ENCODE measurements around the gene MARCHF11. TPM values are rescaled to one million over a fixed set of nuclear protein-coding genes. Genes with fewer than 3 reads are reported as not detected.

Gene MARCHF11
- total and polyA plus RNA-seq, 2 of the 8 experiments (the other 6 are each of a cell fraction or from before 2014, with no cell fraction given) = 0.27 to 0.82 TPM

GRCh38 chr5:16034319-16035001, 145.1 kb downstream of the MARCHF11 start:
- Histone ChIP-seq H4K8ac (ENCODE audit: extremely low read depth, insufficient read depth, low read length) (no peak overlapping the region), H3K18ac (ENCODE audit: extremely low read depth, low read length) (no peak overlapping the region), H2BK12ac (ENCODE audit: low read depth, low read length) (no peak overlapping the region), H3K4ac (replicated peaks; ENCODE audit: insufficient read length, low read depth, low read length) (no peak overlapping the region), H3K79me1 (ENCODE audit: low read depth, low read length) (no peaks in the 10 kb centered on the region), H3K27me3 (replicated peaks in 1 of 4; ENCODE audit: control insufficient read depth in 3 of 4, extremely low read depth in 1 of 4, insufficient read depth in 3 of 4, low read length in 3 of 4) (no peaks in the 10 kb centered on the region), H2BK20ac (ENCODE audit: low read length) (no peak overlapping the region), H3K9me3 (ENCODE audit: insufficient read depth in 2 of 2, low read depth in 1 of 2, low read length in 1 of 2) (no peaks in the 10 kb centered on the region), H3K14ac (ENCODE audit: insufficient read length) (no peak overlapping the region), H3K4me2 (ENCODE audit: insufficient read depth in 1 of 2, low read depth in 2 of 2, low read length in 2 of 2) (no peak overlapping the region), H2BK120ac (replicated peaks; ENCODE audit: low read depth, low read length) (no peak overlapping the region), H3K4me3 (ENCODE audit: extremely low read depth in 1 of 4, insufficient read depth in 2 of 4, low read depth in 3 of 4, low read length in 4 of 4) (no peak overlapping the region), H3K23me2 (ENCODE audit: low read depth, low read length) (no peaks in the 10 kb centered on the region), H2BK5ac (ENCODE audit: low read depth, low read length) (no peak overlapping the region), H3K36me3 (ENCODE audit: control insufficient read depth in 2 of 4, insufficient read depth in 4 of 4, low read length in 3 of 4) (no peaks in the 10 kb centered on the region), H3K4me1 (replicated peaks in 1 of 4; ENCODE audit: control insufficient read depth in 3 of 4, insufficient read depth in 4 of 4, low read length in 3 of 4) (no peaks in the 10 kb centered on the region), H4K5ac (ENCODE audit: insufficient read length, low read depth, low read length) (no peak overlapping the region), H3K9ac (replicated peaks in 1 of 4; ENCODE audit: extremely low read depth in 1 of 4, low read depth in 3 of 4, low read length in 3 of 4) (no peak overlapping the region), H3K79me2 (ENCODE audit: control insufficient read depth in 1 of 2, insufficient read depth in 2 of 2, low read length in 2 of 2) (no peaks in the 10 kb centered on the region), H2AFZ (ENCODE audit: low read length) (no peak overlapping the region), H4K91ac (replicated peaks; ENCODE audit: insufficient read length, low read length) (no peak overlapping the region), H2AK5ac (ENCODE audit: low read depth, low read length) (no peak overlapping the region), H3K23ac (ENCODE audit: insufficient read length) (no peak overlapping the region), H4K20me1 (replicated peaks in 1 of 2; ENCODE audit: control insufficient read depth in 1 of 2, insufficient read depth in 2 of 2, low read length in 2 of 2) (no peaks in the 10 kb centered on the region), H3K27ac (ENCODE audit: low read depth, low read length) (no peak overlapping the region), H2BK15ac (ENCODE audit: low read length) (no peak overlapping the region), H3K56ac (replicated peaks; ENCODE audit: insufficient read length, low read depth, low read length) (no peak overlapping the region)
- FAIRE-seq = no peak
- CTCF ChIA-PET (ENCODE audit: partially characterized antibody) = no interaction called here
- WGBS, 2 experiments (ENCODE audit: extremely low coverage in 1 of 2, insufficient coverage in 1 of 2, insufficient read length in 1 of 2, insufficient replicate concordance in 2 of 2, low coverage in 1 of 2, low lambda C conversion rate in 2 of 2, missing lambda C conversion rate in 1 of 2) = 89% methylated on average over 8 of the region's 8 CpGs; no CpG with 5 or more reads in 1 of the 2 experiments
- POLR2A ChIA-PET (ENCODE audit: partially characterized antibody) = no interaction called here
- DNase-seq (ENCODE audit: low read depth in 1 of 2, low spot score in 2 of 2) = no peak
- TF ChIP-seq TAF1 (IDR thresholded peaks at IDR 0.05; ENCODE audit: low read depth, low read length) (no peak), CHD2 (IDR thresholded peaks at IDR 0.05; ENCODE audit: low read length) (no peak), BCL11A (IDR thresholded peaks at IDR 0.05; ENCODE audit: low read depth in 2 of 2, low read length in 2 of 2) (no peak), HDAC2 (IDR thresholded peaks at IDR 0.05; ENCODE audit: borderline replicate concordance in 1 of 2, low read depth in 2 of 2, low read length in 2 of 2) (no peak), KDM1A (IDR thresholded peaks at IDR 0.05; ENCODE audit: borderline replicate concordance, low read length) (no peak), SIN3A (conservative IDR thresholded peaks at IDR 0.05 in 1 of 2, IDR thresholded peaks at IDR 0.05 in 1 of 2; ENCODE audit: low read depth in 1 of 2, low read length in 2 of 2) (no peak), ATF3 (IDR thresholded peaks at IDR 0.05; ENCODE audit: insufficient read depth, low read depth, low read length) (no peak), ZNF274 (IDR thresholded peaks at IDR 0.05; ENCODE audit: borderline replicate concordance, extremely low read depth, low read length) (no peak), USF2 (IDR thresholded peaks at IDR 0.05; ENCODE audit: low read length) (no peak), EP300 (IDR thresholded peaks at IDR 0.05; ENCODE audit: borderline replicate concordance in 1 of 2, low read depth in 2 of 2, low read length in 2 of 2) (no peak), TEAD4 (IDR thresholded peaks at IDR 0.05; ENCODE audit: low read depth, low read length) (no peak)

Data from H1 (cell line).